Activated CD4-positive, alpha-beta T cell treated with anti-CD3 and anti-CD28 coated beads, Interleukin-2, amount 50 U/mL, for 4 hours (primary cell): ENCODE measurements around the gene MRM2.

ENCODE experiments used
- DNase-seq, 2 experiments: peaks; one replicate each; pipeline ENCODE4 v3.0.0-alpha.2; 2020

The MRM2 gene

DNA sequence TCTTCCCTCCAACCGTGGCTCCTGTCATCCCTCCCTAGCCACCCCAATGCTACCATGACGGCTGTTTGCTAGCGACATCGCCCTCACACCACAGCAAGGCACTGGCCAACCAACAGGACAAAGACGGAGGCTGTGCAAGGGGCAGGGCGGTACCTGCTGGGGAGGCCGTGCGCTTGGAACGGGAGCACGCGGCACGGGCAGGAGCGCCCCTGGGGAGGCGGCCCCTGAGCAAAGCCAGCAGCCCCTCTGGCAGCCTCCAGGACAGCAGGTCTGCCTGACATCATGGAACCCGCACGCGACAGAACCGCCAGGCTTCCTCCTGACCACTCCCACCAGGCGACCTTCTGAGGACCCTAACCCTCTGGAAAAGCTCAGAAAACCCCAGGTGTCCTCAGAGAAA is 22.0 kb downstream of the MRM2 start:
- no peak for DNase-seq

DNA sequence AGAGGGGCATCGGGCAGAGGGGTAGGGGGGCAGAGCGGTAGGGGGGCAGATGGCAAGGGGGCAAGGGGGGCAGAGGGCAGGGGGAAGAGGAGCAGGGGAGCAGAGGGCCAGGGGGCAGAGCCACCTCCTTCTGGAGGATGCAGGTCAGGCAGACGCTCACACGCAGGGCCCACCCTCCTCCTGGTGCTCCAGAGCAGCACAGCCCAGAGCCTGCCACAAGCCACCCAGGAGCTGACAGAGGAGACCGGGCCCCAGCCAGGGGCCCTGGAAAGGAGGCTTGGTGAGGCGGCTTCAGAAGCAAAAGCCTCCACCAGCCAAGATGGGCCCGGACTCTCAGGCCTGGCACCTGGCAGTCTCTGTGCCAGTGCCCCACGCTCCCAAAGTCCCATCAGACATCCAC is 22.4 kb downstream of the MRM2 start:
- DNase-seq: no peak

DNA sequence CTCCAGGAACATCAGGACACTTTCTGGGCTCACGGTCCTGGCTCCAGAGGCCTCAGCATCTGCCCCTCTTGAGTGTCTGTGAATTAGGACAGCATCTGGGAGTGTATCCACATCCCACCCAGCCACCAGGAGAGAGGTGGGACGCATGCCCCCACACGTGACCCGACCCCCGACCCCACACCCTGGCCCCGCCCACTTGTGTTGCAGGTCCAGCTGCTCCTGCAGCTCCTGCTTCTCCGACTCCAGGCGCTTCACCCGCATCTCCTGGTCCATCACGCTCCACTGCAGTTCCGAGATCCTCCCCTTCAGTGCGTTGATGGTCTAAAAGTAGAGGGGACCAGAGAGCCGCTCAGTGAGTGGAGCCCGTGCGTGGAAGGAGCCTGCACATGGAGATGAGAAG is 22.9 kb downstream of the MRM2 start:
- DNase-seq: no peak

DNA sequence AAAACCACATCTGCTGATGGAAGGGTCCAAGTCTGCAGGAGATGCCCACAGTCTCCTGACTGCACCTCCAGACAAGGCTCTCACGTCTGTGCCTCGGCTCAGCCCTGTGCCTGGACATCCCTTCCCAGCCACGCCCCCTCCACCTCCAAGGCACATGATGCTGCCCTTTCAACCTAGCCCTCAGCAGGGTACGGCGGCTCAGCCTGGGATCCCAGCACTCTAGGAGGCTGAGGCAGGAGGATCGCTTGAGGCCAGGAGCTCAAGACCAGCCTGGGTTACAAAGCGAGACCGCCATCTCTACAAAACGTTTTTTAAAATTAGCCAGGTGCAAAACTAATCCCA is 23.6 kb downstream of the MRM2 start:
- no peak for DNase-seq

DNA sequence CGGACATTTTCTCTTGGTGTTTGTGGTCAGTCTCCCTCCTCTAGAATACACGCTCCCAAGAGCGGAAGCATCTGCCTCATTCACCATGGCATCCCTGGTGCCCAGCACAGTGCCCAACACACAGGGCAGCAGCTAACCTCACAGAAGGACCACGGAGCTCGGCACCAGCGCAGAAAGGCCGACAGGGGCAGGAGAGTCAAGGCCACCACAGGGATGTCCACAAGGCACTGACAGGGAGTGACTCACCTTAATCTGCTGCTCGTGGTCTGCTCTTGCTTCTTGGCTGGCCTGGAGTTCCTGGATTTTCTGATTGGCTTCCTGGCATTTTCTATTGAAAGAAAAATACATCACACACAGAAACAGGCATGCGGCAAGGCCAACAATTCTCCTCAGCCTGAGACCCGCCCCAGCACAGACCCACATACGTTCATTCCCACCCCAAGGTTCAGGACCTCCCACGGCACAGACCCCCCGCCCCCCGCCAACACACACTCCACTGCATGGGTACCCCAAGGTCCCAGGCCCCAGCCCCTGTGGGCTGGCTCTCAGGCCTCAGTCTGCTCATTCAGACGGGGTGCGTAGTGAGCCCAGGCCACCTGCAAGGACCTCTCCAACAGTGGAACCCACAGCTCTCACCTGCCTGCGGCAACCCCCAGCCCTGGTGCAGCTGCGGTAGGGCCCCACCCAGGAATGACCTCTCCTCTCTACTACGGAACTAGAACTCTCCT is 24.1 kb downstream of the MRM2 start:
- DNase-seq: no peak

DNA sequence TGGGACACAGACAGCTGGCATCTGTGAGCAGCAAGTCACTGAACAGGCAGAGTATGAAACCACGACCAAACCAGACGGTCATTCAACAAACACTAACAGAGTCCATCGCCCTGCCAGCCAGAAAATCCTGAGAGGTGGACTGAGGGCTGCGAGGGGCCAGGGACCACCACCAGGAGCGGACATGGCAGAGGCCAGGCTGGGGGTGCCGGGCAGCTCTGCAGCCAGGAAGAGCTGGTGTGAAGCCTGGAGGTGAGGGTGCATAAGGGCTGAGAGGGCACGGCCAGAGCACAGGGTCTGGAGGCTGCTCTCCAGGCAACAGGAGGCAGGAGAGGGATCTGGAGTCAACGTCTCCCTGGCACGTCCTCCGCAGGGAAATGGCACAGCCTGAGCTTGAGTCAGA is 24.8 kb downstream of the MRM2 start:
- no peak for DNase-seq

DNA sequence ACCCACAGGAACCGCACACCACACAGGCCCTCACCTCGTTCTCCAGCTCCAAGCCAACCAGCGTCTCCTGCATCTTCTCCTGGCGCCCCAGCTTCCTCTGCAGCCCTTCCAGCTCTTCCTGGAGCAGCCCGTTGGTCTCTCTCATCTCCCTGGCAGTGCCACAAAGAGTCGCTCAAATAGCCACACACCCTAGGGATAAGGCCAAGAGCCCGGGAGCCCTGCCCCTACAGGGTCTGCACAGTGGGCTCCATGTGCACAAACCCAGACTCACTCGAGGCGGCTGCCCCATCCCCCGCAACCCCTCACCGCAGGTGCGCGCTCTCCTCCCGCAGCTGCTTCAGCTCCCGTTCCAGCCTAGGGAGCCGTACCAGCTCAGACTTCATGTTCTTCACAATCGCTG is 26.2 kb downstream of the MRM2 start:
- no peak for DNase-seq

DNA sequence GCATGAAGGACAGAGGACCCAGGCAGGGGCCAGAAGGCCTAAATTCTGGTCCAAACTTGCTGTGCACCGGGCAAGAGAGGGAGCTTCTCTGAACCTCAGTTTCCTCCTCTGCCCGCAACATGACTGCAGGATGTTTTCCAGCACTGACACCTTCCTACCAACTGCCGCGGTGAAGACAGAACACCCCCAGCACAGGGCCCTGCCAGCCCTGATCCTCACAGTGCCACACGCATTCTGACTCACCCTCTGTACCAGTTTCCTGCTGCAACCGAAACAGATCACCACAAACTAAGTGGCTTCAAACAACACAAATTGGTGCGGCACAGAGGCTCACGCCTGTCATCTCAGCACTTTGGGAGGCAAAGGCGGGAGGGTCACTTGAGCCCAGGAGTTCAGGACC is 27.4 kb downstream of the MRM2 start:
- no peak for DNase-seq

DNA sequence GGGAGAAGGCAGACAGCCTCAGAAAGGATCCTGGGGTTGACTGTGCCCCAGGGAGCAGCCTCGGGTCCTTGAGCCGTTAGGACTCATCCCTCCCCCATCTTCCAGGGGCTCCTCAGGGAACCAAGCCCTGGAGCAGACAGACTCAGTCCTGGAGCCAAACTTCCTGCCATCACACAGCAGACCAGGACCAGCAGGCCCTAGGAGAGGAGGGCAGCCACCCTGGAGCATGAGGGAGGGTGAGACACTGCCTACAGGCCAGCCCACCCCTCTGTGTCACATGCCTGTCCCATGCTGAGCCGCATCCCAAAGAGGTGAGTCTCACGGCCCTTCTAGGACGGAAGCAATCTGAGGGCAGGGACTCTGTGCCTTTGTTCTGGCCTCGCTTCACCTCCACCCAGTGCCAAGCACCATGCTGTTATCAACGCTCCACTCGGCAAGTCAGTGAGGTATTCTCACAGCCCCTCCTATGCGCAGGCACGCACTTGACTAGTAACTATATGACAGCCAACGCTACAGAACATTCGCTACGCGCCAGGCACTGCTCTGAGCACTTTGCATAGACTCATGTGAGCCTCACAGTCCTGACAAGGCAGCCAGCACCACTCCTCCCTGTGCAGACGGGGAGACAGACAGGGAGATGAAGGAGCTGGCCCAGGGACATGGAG is 28.3 kb downstream of the MRM2 start:
- DNase-seq: no peak

DNA sequence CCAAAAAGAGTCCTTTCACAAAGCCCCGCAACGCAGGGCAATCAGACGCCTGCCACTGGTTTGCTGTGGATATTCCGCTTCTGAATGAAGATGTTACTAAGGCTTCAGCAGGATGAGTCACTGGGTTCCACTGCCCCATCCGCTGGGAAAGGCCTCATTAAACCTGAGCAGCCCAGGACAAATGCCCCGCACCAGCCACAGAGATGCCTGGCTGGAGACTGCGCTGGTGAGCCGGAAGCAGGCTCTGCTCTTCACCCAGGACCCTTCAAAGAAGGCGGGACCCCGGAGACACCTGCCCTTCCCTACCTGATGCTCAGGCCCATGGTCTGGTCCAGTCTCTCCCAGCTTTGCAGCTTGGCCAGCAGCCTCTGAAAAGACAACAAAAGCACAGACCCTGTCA is 29.1 kb downstream of the MRM2 start:
- no peak for DNase-seq

DNA sequence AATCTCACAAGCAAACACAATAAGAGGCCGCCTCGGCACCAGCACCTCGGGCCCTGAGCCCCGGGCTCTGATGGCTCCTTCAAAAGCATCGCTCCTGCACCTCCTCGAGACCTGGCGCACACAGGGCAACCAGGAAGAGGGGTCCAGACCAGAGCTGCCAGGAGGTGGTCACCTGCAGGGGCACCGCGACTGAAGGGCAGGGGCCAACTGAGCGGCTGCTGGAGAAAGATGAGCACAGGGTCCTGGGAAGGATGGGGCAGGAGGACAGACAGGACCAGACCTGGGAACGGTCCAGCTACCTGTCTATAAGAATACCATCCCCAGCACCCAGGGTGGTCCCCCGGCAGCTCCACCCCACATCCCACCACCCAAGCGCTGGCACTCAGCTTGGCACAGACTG is 30.1 kb downstream of the MRM2 start:
- DNase-seq: no peak

DNA sequence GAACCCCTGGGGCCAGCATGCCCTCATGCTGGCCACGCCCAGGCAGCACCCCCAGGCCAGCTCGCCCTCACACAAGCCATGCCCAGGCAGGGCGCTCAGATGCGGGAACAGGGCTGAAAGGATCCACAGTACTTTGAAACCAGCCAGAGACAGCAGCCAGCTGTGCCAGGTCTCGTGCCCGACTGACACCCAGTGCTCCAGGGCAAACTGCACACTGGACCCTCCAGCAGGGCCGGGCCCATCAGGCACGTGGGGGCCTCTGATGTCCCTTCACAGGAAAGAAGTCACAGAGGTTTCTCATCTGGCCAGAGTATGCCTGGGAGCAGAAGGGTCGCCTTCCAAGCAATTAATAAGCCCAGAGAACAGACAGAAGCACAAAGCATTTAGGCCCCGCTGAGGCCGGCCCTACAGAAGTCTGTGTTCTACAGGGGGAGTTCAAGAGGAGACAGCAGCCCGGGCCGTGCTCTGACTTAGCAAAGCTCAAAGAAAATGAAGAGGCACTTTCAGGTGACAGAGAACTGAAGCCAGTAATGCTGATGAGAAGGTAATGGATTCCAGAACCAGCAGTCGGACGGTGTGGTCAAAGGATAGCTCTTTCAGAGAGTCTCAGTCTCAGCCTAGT is 30.6 kb downstream of the MRM2 start:
- no peak for DNase-seq

DNA sequence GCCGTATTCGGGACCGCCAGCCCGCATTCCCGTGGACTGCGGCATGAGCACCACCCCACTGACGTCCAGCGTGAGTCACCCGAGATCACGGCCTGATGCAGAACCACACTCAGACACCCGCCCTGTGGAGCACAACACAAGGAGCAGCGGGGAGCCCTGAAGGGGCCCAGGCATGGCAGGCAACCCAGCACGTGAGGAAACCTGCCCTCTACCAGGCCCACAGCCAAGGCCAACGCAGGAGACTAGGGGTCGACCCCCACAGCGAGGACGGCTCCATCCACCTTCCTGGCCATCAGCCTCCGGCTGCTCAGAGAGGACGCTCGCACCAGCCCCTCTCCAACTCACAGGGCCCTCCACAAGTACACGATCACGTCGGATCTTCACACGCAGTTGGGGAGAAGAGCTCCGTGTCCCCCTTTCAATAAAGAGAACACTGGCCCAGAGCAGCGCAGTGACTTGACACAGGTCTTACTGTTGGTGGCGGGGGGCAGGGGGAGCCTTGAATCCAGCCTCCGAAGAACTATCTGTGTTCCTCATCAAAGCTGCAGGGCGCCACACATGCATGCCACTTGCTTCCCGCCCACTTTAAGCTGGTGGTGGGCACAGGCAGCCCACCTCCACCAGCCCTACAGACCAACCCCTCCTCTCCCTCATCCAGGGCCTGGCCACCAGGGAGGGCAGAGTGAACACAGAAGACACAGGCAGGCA is 31.3 kb downstream of the MRM2 start:
- DNase-seq: no peak

DNA sequence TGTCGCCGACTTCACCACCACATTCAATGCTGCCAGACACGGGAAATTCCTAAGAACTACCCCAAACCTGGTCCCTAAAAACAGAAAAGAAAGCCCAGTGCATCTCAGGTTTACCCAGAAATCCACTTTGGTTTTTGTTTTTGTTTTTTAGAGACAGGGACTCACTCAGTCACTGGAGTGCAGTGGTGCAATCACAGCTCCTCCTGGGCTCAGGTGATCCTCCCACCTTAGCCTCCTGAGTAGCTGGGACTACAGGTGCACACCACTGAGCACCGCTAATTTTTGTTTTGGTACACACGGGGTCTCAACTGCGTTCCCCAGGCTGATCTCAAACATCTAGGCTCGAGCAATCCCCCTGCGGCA is 32.1 kb downstream of the MRM2 start:
- no peak for DNase-seq

DNA sequence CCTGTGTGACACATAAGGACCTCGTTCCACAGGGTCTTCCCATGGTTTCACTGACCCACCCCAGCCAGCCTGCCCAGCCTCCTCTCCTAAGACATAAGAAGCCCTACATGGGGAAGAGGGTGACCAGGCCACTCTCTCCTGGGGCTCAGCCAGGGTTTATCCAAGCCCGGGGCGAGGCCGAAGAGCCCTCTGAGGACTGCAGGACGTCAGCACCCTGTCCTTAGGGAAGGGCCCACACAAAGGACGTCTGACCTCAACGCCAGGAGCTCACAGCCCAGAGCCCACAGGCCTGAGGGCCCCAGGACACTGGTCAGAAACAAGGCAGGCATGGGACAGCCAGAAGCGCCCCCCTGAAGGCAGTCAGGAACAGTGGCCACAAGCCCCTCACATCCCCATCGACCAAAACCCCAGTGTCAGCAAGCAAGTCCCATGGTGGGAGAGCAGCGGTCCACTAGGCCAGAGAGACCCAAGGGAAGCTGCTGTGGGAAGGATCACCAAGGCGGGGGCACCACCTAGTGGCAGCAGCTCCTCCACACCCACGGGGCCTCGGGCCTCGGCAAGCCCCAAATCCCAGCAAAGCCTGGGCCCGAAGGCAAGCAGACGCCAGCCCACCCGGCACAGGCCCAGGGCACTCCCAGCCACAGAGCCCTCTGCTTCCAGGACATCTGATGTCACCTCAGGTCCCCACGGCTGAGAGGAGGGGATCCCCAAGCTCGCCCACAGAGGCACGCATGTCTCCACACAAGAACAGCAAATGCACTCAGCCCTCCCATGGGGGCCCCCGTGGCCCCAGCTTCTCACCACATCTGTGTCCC is 32.7 kb downstream of the MRM2 start:
- peak; percentile 19 to 35 for DNase-seq

DNA sequence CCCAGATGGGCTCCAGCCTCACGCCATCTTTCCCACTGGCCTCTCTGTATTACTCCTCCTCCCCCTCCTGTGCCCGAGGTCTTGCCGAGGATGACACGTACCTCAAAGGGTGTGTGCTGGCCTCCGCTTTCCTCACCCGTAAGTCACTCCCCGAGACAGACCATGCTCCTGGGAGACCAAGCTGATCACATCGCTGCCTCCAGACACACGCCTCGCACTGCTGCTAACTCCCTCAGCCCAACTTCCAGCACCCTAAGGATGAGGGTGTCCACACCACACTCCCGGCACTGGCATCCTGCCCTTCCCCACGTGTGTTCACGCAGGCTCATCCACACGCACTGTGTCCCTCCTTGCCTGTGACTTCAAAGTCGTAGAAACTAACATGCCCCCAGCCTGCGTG is 33.3 kb downstream of the MRM2 start:
- no peak for DNase-seq

DNA sequence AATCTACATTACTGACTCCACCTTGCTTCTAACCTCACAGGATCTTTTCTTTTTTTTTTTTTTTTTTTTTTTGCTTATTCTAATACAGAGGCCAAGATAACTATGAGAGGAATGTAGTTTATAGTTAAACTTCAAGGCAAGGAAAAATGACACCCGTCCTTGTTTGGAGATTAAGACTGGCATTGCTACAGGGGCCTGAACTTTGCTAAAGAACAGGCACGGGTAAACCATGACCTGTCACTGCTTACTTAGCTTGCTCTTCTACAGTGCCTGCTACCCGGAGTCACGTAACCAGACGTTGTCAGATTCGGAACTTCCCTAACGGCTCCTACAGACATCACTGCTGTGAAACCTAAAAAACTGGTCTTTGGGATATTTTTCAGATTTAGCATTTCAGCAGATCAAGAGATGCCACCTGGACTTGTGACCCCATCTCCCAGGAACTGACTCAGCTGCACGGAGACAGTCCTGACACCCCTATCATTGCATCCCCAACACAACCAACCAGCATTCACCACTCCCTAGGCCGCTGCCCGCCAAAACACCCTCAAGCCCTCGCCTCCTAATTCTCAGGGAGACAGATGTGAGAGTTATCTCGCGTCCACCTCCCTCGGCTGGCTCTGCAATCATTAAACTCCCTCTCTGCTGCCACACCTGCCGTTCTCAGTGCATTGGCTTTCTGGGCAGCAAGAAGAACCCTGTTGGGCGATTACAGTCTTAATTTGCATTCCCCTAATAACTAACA is 36.8 kb downstream of the MRM2 start:
- DNase-seq: no peak

DNA sequence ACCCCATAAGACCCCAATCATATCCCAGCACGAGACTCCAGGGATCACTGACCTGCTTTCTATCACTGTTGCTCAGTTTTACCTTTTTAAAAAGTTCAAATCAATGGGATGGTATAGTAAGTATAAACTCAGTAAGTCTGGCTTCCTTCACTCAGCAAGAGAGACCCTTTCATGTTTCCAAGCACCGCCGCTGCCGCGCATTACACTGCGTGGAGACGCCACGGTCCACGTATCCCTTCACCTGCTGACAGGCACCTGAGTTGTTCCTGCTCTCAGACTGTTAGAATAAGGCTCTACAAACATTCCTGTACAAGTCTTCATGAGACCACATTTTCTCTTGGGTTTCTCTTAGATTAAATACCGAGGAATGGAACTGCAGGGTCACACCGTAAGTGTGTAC is 37.6 kb downstream of the MRM2 start:
- DNase-seq: no peak

DNA sequence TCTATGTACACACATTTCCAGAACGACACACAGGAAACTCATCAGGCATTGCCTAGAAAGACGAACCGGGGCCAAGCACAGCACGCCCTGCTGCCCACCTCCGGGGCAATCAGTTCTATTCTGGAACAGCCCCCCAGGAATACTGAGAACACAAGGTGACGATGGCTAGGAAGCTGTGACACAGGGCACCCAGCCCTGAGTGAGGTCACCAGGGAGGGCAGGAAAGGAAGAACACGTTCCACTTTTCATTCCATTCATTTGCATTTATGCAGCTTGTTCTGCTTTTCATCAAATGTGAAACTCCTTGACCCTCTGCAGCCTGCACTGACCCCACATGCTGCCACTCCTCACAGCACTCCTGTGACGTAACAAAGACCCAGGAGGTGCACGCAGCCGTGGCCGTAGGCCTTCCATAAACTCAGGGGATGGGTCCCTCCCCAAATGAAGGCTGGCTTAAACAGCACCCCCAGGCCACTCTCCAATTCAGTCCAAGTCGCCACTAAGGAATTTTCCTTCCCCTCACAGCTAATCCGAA is 38.2 kb downstream of the MRM2 start:
- DNase-seq: no peak

DNA sequence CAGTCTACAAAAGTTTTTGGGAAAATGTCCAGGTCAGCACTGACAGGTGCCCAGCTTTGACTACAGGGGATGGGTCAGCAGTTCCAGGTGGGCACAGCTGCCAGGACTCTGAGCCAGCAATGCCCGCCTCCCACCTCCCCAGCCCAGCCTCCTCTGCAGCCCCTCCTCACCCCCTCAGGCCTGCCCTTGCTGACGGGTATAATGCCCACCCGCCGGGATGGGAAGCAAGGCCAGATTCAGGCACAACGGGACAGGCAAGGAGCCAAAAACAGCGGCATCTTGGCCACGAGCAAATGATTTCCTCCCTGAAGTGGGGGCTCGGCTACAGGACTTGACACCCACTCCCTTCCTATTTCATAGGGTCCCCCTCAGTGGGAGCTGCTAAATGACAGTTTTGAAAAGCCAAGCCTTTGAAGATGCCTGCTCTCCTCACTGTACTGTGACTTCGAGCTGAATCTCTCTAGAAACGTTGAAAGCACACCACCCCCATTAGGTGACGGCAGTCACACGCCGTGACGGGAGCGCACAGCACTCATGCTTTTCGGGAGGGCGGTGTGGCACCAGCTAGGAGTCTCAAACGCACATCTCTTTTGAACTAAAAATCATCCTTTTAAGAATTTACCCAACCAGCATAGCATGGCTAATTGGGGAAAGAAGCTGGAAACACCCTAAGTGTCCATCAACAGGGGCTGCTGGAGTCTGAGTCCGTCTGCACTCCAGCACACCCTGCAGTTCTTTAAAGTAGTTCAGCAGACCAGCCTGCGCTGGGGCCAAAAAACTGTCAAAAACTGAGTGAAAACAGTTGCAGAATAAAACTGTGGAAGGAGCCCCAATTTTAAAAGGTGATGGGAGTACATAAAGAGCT is 38.9 kb downstream of the MRM2 start:
- no peak for DNase-seq

DNA sequence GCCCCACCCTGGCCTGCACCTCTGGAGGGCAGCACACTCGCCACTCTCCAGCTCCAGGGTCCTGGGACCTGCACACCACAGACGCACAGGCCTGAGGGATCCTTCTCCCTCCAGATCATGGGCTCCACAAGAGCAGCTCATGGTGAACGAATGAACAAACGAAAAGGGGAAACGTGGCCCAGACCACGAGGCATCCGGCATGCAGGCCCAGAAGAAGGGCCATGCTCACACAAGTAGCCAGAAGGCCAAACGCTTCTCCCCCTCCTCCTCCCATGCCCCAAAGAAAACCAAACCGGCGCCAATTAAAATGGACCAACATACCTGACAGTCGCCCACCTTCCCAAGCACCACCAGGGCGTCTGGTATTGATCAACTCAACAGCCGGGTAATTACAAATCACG is 39.6 kb downstream of the MRM2 start:
- no peak for DNase-seq
